Measurements from ENCODE around the gene PCGF2. TPM values are rescaled to one million over a fixed set of nuclear protein-coding genes. Genes with fewer than 3 reads are reported as not detected.

PCGF2 gene
- total and polyA plus RNA-seq, 10 of the 15 experiments (the other 5 are each of a cell fraction or from before 2014, with no cell fraction given): 2.7 to 35.6 (median 7.2) TPM

DNA sequence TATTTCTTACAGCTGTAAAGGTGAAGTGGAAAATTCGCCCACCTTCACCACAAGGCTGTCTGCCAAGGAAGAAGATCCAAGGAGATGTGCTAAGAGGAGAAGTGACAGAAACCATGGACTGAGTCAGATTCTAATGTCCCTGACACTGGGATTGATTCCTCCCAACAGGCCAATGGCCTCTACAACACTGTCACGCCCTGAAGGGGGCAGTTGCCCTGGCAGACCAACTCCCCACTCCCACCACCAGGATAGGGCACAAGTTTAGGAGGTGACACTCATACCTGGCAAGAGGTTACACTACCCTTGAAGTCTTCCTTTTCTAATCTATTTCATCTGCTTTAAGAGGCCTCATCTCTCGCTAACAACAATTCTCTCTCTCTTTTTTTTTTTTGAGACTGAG lies 35.1 kb upstream of the PCGF2 start:
- no peak for ATAC-seq

More for the DNA sequence above, 35.1 kb upstream of the PCGF2 start:
- no peaks in the 10 kb centered on the region for H3K9me3 ChIP-seq (replicated peaks; ENCODE audit: control insufficient read depth, insufficient read depth, low read length)
- no peak overlapping the region for H3K4me2 ChIP-seq (ENCODE audit: control insufficient read depth, insufficient read depth)
- H3K9ac ChIP-seq (ENCODE audit: control insufficient read depth, insufficient read depth, low read length): no peak overlapping the region
- no peaks in the 10 kb centered on the region for H3K79me2 ChIP-seq (ENCODE audit: control insufficient read depth, insufficient read depth, low read length)
- no peaks in the 10 kb centered on the region for H4K20me1 ChIP-seq (ENCODE audit: control insufficient read depth, insufficient read depth)
- SMC1A ChIA-PET (ENCODE audit: uncharacterized antibody, unreplicated experiment): no interaction called here
- H3K27ac ChIP-seq (ENCODE audit: control insufficient read depth, insufficient read depth): no peak overlapping the region
- peaks cover 18 to 26% of the 10 kb centered on the region in 2 experiments for H3K36me3 ChIP-seq (ENCODE audit: control insufficient read depth in 2 of 2, insufficient read depth in 2 of 2, low read length in 1 of 2)
- no peaks in the 10 kb centered on the region for H3K27me3 ChIP-seq (replicated peaks in 1 of 2; ENCODE audit: control insufficient read depth in 2 of 2, insufficient read depth in 2 of 2, low read length in 1 of 2)
- H2AFZ ChIP-seq (ENCODE audit: control insufficient read depth, low read depth, low read length): no peak overlapping the region
- H3K4me3 ChIP-seq: no peak overlapping the region
- TF ChIP-seq ZNF274 (IDR thresholded peaks at IDR 0.05; ENCODE audit: insufficient read depth, insufficient read length): no peak
- TF ChIP-seq SRF (IDR thresholded peaks at IDR 0.05; ENCODE audit: low read depth in 2 of 2, low read length in 2 of 2): no peak
- TF ChIP-seq HDAC6 (IDR thresholded peaks at IDR 0.05; ENCODE audit: unreplicated experiment): no peak
- no peak for TF ChIP-seq HCFC1 (IDR thresholded peaks at IDR 0.05; ENCODE audit: low read length)
- TF ChIP-seq KDM1A (IDR thresholded peaks at IDR 0.05; ENCODE audit: borderline replicate concordance): no peak
- TF ChIP-seq, protein P1, sequence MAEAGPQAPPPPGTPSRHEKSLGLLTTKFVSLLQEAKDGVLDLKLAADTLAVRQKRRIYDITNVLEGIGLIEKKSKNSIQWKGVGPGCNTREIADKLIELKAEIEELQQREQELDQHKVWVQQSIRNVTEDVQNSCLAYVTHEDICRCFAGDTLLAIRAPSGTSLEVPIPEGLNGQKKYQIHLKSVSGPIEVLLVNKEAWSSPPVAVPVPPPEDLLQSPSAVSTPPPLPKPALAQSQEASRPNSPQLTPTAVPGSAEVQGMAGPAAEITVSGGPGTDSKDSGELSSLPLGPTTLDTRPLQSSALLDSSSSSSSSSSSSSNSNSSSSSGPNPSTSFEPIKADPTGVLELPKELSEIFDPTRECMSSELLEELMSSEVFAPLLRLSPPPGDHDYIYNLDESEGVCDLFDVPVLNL (IDR thresholded peaks at IDR 0.05; ENCODE audit: low read depth, low read length): no peak
- TF ChIP-seq, protein P2, sequence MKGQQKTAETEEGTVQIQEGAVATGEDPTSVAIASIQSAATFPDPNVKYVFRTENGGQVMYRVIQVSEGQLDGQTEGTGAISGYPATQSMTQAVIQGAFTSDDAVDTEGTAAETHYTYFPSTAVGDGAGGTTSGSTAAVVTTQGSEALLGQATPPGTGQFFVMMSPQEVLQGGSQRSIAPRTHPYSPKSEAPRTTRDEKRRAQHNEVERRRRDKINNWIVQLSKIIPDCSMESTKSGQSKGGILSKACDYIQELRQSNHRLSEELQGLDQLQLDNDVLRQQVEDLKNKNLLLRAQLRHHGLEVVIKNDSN (IDR thresholded peaks at IDR 0.05; ENCODE audit: borderline replicate concordance, extremely low read length, insufficient read depth, low read depth, low read length): no peak
- TF ChIP-seq CBFB (IDR thresholded peaks at IDR 0.05; ENCODE audit: low read depth): no peak
- TF ChIP-seq MYB (IDR thresholded peaks at IDR 0.05; ENCODE audit: borderline replicate concordance, low read depth, low read length): no peak
- no peak for TF ChIP-seq EZH2 (IDR thresholded peaks at IDR 0.05; ENCODE audit: borderline replicate concordance, control insufficient read depth, low read depth, low read length)
- no peak for TF ChIP-seq PAX5 (IDR thresholded peaks at IDR 0.05; ENCODE audit: borderline replicate concordance, low read depth, low read length)
- TF ChIP-seq TCF7 (IDR thresholded peaks at IDR 0.05; ENCODE audit: borderline replicate concordance): no peak
- TF ChIP-seq, protein P3, sequence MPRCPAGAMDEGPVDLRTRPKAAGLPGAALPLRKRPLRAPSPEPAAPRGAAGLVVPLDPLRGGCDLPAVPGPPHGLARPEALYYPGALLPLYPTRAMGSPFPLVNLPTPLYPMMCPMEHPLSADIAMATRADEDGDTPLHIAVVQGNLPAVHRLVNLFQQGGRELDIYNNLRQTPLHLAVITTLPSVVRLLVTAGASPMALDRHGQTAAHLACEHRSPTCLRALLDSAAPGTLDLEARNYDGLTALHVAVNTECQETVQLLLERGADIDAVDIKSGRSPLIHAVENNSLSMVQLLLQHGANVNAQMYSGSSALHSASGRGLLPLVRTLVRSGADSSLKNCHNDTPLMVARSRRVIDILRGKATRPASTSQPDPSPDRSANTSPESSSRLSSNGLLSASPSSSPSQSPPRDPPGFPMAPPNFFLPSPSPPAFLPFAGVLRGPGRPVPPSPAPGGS (IDR thresholded peaks at IDR 0.05; ENCODE audit: borderline replicate concordance, insufficient read depth, low read depth, low read length, poor library complexity, severe bottlenecking): no peak
- TF ChIP-seq, protein P4, sequence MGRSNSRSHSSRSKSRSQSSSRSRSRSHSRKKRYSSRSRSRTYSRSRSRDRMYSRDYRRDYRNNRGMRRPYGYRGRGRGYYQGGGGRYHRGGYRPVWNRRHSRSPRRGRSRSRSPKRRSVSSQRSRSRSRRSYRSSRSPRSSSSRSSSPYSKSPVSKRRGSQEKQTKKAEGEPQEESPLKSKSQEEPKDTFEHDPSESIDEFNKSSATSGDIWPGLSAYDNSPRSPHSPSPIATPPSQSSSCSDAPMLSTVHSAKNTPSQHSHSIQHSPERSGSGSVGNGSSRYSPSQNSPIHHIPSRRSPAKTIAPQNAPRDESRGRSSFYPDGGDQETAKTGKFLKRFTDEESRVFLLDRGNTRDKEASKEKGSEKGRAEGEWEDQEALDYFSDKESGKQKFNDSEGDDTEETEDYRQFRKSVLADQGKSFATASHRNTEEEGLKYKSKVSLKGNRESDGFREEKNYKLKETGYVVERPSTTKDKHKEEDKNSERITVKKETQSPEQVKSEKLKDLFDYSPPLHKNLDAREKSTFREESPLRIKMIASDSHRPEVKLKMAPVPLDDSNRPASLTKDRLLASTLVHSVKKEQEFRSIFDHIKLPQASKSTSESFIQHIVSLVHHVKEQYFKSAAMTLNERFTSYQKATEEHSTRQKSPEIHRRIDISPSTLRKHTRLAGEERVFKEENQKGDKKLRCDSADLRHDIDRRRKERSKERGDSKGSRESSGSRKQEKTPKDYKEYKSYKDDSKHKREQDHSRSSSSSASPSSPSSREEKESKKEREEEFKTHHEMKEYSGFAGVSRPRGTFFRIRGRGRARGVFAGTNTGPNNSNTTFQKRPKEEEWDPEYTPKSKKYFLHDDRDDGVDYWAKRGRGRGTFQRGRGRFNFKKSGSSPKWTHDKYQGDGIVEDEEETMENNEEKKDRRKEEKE (IDR thresholded peaks at IDR 0.05): no peak
- no peak for TF ChIP-seq FOXM1 (IDR thresholded peaks at IDR 0.05; ENCODE audit: low read depth, low read length)
- TF ChIP-seq SREBF1 (IDR thresholded peaks at IDR 0.05; ENCODE audit: low read length): no peak
- no peak for TF ChIP-seq EED (IDR thresholded peaks at IDR 0.05; ENCODE audit: low read depth)
- no TSS peak for BruUV-seq (replicated peaks)
- POLR2A ChIA-PET: interaction anchor here (0.6 kb wide), 1 partner anchor 21 kb away, joined by 3 read pairs; no protein-coding TSS in a partner anchor
- RAD21 ChIA-PET (ENCODE audit: unreplicated experiment): no interaction called here
- CTCF ChIA-PET: no interaction called here
- H3K4me1 ChIP-seq (ENCODE audit: control insufficient read depth, insufficient read depth, low read length): no peaks in the 10 kb centered on the region; the same call in 1 of the 2 replicates
- DNase-seq (ENCODE audit: low read depth, low spot score): no peak
- in situ Hi-C loops (cut with MboI): no loop called here
- intact Hi-C loops (cut with micrococcal nuclease; ENCODE audit: unreplicated experiment): no loop called here
- 82% methylated on average over 3 of the region's 3 CpGs for WGBS (ENCODE audit: insufficient coverage, insufficient replicate concordance, low lambda C conversion rate, missing lambda C conversion rate)
- no peak for FAIRE-seq

Measured in GM12878 (cell line).